ENCODE measurements around the gene MEDAG.

DNA sequence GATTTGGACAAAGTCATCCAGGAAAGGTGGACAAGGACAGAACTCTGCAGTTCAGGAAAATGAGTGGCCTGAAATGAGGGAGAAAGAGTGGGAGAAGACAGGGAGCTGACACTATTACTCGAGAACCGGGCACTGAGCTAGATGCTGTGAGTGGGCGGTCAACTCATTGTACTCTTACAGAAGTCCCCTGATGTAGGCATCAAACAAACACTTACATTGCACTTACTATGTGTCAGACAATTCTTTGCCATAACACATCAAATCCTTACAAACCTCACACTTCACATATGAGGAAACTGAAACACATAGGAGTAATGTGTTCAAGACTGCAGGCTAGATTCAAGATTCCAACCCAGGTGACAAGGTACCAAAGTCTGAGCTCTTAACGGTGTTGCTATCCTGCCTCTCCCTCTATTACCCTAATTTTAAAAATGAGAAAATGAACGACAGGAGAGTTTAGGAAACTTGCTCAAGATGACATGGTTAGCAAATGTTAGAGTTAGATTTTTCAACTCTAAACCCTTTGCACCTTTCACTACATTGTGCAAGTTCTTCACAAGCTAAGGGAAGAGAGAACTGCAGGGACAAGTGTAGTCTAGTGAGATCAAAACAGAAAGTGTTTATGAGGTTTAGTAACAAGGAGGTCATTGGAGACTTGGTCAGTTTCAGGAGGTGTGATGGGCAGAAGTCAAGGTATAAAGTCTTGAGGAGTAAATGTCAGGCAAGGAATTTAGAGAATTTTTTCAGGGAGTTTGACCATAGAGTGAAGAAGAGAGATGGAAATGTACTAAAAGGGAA, 4.9 kb upstream of the MEDAG start:
- no peak for TF ChIP-seq RXRA (IDR thresholded peaks at IDR 0.05; ENCODE audit: borderline replicate concordance, low read depth)
- TF ChIP-seq CTCF (IDR thresholded peaks at IDR 0.05), result no peak
